Thoracic aorta (tissue), 2 donors: ENCODE data around the gene CNKSR3. TPM values are rescaled to one million over a fixed set of nuclear protein-coding genes. Genes with fewer than 3 reads are reported as not detected.

Source experiments
- ATAC-seq: fragments of 150-250 bp; one replicate; pipeline ENCODE4 v1.8.0; 2017; ENCODE audit warnings: low read depth; ENCODE audit not compliant: insufficient number of reproducible peaks, low FRiP score
- DNase-seq: peaks from one replicate; pipeline ENCODE4 v3.0.0-alpha.2; 2020; ENCODE audit warnings: low spot score
- H3K27ac ChIP-seq, 2 donors: fragments of 200-600 bp; sonication (generic); 1 replicate in 1 of 2; 2 replicates in 1 of 2; pipeline ENCODE4 v1.5.1; 2016; ENCODE audit warnings: mild to moderate bottlenecking in 2 of 2, moderate library complexity in 2 of 2
- H3K27me3 ChIP-seq: fragments of 200-600 bp; sonication (generic); replicated peaks from 2 replicates; pipeline ENCODE4 v1.6.0; 2016; ENCODE audit warnings: mild to moderate bottlenecking; ENCODE audit not compliant: insufficient read depth
- H3K36me3 ChIP-seq: fragments of 200-600 bp; sonication (generic); one replicate; pipeline ENCODE4 v1.5.1; 2016
- H3K4me1 ChIP-seq, 2 donors: fragments of 200-600 bp; sonication (generic); 1 replicate in 1 of 2; 2 replicates in 1 of 2; pipeline versions ENCODE4 v1.5.1 to v1.6.0; 2016; ENCODE audit warnings: low read depth in 2 of 2, mild to moderate bottlenecking in 1 of 2; ENCODE audit not compliant: control insufficient read depth in 1 of 2
- H3K4me3 ChIP-seq: fragments of 200-600 bp; sonication (generic); 2 replicates; pipeline ENCODE4 v1.5.1; 2016; ENCODE audit warnings: mild to moderate bottlenecking
- H3K9me3 ChIP-seq: fragments of 200-600 bp; sonication (generic); 2 replicates; pipeline ENCODE4 v1.5.1; 2016
- total RNA-seq, 2 donors: library from RNA; depleted of rRNA; stranded (reverse); fragments of >200 nt; gene quantifications; one replicate each; pipeline versions ENCODE4 v1.1.0 to v1.2.3, GENCODE V29; 2016
- TF ChIP-seq, protein P1 (sequence below): fragments of 200-600 bp; sonication (generic); IDR thresholded peaks from one replicate; pipeline ENCODE4 v1.5.1; 2019; ENCODE audit warnings: antibody characterized with exemption

Gene CNKSR3
- total RNA-seq, 2 donors from 2014 or later: 20.2 to 22.9 TPM

DNA sequence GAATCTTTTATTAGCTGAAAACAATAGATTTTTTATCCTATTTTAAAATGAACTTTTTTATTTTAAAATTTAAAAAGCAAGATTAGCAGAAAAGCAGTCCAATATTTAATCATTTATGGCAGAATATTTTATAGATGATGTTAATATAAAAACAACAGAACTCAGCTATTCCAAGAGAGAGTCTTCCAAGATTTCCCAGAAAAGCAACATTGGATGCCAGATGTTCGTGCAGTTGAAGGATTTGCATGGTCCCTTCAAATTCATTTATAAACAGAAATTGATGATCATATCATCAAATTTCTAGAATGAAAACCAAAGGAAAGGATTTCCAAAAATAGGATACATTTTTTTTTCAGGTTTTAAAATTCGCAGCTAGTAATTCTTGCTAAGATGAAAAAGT lies 25.4 kb upstream of the CNKSR3 start:
- TF ChIP-seq, protein P1, sequence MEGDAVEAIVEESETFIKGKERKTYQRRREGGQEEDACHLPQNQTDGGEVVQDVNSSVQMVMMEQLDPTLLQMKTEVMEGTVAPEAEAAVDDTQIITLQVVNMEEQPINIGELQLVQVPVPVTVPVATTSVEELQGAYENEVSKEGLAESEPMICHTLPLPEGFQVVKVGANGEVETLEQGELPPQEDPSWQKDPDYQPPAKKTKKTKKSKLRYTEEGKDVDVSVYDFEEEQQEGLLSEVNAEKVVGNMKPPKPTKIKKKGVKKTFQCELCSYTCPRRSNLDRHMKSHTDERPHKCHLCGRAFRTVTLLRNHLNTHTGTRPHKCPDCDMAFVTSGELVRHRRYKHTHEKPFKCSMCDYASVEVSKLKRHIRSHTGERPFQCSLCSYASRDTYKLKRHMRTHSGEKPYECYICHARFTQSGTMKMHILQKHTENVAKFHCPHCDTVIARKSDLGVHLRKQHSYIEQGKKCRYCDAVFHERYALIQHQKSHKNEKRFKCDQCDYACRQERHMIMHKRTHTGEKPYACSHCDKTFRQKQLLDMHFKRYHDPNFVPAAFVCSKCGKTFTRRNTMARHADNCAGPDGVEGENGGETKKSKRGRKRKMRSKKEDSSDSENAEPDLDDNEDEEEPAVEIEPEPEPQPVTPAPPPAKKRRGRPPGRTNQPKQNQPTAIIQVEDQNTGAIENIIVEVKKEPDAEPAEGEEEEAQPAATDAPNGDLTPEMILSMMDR: no peak
- Histone ChIP-seq H3K27me3 (no peaks in the 10 kb centered on the region), H3K27ac (no peak overlapping the region), H3K4me1 (peaks cover 0 to 14% of the 10 kb centered on the region in 2 donors), H3K9me3 (no peaks in the 10 kb centered on the region), H3K4me3 (no peak overlapping the region), H3K36me3 (no peaks in the 10 kb centered on the region)
- DNase-seq (no peak), ATAC-seq (no peak)

DNA sequence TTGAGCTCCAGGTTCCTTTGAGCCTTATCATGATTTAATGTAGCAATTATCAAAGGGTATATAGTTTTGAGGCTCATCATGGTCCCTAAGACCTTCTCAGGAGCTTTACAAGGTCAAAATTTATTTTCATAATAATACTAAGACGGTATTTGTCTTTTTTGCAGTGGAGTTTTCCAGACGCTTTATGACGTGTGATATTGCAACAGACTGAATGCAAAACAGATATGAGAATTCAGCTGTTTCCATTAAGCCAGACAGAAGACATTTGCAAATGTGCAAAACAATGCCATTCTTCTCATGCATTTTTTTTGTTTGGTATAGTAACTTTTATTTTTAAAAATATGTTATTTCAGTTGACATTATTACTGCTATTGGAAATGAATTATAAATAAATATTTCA lies 24.7 kb upstream of the CNKSR3 start:
- TF ChIP-seq, protein P1: no peak
- no peaks in the 10 kb centered on the region for H3K36me3 ChIP-seq
- H3K27ac ChIP-seq: no peak overlapping the region
- peaks cover 0 to 14% of the 10 kb centered on the region in 2 donors for H3K4me1 ChIP-seq
- DNase-seq (no peak), ATAC-seq (no peak)
- H3K27me3 ChIP-seq: no peaks in the 10 kb centered on the region
- H3K4me3 ChIP-seq: no peak overlapping the region
- H3K9me3 ChIP-seq: no peaks in the 10 kb centered on the region

DNA sequence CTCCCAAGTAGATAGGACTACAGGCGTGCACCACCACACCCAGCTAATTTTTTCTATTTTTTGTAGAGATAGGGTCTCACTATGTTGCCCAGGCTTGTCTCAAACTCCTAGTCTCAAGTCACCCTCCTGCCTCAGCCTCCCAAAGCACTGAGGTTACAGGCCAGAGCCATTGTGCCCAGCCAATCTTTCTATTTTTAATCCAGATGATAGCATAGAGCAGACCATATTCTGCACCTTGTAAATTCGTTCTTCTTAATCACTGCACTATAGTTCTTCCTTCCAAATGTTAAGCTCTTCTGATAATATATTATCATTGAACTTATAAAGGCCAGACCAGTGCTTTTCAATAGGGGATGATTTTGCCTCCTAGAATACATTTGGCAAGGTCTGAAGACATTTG lies 24.0 kb upstream of the CNKSR3 start:
- no peaks in the 10 kb centered on the region for H3K27me3 ChIP-seq
- ATAC-seq: no peak

DNA sequence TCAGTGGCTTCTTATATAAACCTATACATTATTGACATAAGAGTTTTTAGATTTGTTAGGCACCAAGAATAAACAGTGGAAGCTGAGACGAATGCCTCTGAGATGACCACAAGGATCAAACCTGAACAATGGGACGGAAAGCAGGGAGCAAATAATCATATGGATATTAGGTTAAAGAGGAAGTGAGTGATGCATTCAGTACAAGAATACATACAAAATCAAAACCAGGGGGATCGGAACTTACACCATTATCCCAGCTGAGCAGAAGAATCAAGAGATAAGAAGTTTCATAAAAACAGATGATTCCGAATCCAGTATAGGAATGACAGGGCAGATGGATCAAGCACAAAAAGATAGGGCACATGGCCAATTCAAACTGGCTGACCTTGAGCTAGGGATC lies 21.9 kb upstream of the CNKSR3 start:
- no peak overlapping the region for H3K27ac ChIP-seq
- no peaks in the 10 kb centered on the region for H3K9me3 ChIP-seq
- H3K4me3 ChIP-seq: no peak overlapping the region
- H3K4me1 ChIP-seq: peaks cover 0 to 14% of the 10 kb centered on the region in 2 donors
- TF ChIP-seq, protein P1: no peak
- DNase-seq: no peak
- no peak for ATAC-seq
- H3K36me3 ChIP-seq: no peaks in the 10 kb centered on the region
- H3K27me3 ChIP-seq: no peaks in the 10 kb centered on the region

More for the DNA sequence above, 24.0 kb upstream of the CNKSR3 start:
- no peak overlapping the region for H3K4me3 ChIP-seq
- H3K9me3 ChIP-seq: no peaks in the 10 kb centered on the region
- TF ChIP-seq, protein P1: no peak
- DNase-seq: no peak
- H3K4me1 ChIP-seq: peaks cover 0 to 14% of the 10 kb centered on the region in 2 donors
- H3K27ac ChIP-seq: no peak overlapping the region
- no peaks in the 10 kb centered on the region for H3K36me3 ChIP-seq

DNA sequence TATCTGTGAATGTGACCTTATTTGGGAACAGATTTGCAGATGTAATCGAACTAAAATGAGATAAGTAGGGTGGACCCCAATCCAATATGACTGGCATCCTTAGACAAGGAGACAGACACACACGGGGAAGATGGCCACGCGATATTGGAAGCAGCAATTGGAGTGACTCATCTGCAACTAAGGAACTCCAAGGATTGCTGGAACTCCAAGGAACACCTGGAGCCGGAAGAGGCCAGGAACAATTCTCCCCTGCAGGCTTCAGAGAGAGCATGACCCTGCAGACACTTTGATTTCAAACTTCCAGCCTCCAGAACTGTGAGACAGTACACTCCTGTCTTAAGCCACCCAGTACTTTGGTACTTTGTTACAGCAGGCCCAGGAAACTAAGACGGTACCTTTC lies 19.5 kb upstream of the CNKSR3 start:
- TF ChIP-seq, protein P1: no peak
- no peak overlapping the region for H3K4me3 ChIP-seq
- H3K27me3 ChIP-seq: no peaks in the 10 kb centered on the region
- ATAC-seq: no peak
- H3K4me1 ChIP-seq: no peaks in the 10 kb centered on the region
- no peaks in the 10 kb centered on the region for H3K9me3 ChIP-seq
- no peak overlapping the region for H3K27ac ChIP-seq
- no peak for DNase-seq
- no peaks in the 10 kb centered on the region for H3K36me3 ChIP-seq
